ENCODE results near the gene GMCL2.

The GMCL2 gene

DNA sequence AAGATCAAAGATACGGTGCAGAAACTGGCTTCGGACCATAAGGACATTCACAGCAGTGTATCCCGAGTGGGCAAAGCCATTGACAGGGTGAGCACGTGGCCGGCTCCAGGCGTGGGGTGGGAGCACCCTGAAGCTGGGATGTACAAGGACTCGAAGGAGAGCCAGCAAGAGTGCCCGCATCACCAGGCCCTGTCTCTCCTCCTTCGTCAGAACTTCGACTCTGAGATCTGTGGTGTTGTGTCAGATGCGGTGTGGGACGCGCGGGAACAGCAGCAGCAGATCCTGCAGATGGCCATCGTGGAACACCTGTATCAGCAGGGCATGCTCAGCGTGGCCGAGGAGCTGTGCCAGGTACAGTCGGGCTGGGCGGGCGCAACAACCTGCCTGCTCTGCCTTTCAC, 44.5 kb downstream of the GMCL2 start:
- no peak for TF ChIP-seq CTCF (IDR thresholded peaks at IDR 0.05; ENCODE audit: low read depth, low read length, missing control alignments)
- no peak for DNase-seq (ENCODE audit: low read depth)
- no peak overlapping the region for H3K4me3 ChIP-seq (ENCODE audit: low read depth, low read length)

GRCh38 chr5:178141550-178141949, 45.6 kb downstream of the GMCL2 start:
- no peak for DNase-seq (ENCODE audit: low read depth)
- H3K4me3 ChIP-seq (ENCODE audit: low read depth, low read length), result no peak overlapping the region
- TF ChIP-seq CTCF (IDR thresholded peaks at IDR 0.05; ENCODE audit: low read depth, low read length, missing control alignments), result no peak

DNA sequence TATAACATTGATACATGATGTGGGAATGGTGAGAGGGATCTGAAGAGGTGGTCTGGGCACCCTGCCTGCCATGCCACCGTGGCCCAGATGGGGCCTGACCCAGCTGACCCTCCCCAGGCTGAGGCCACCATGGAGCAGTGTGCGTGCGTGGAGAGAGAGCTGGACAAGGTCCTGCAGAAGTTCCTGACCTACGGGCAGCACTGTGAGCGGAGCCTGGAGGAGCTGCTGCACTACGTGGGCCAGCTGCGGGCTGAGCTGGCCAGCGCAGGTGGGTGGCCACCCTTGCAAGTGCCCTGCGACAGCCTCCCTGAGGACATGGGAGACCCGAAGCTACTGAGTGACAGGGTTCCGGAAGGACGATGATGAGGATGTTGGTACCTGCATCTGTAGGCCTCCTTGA, 49.2 kb downstream of the GMCL2 start:
- DNase-seq (ENCODE audit: low read depth), result no peak
- no peak for TF ChIP-seq CTCF (IDR thresholded peaks at IDR 0.05; ENCODE audit: low read depth, low read length, missing control alignments)
- no peak overlapping the region for H3K4me3 ChIP-seq (ENCODE audit: low read depth, low read length)

DNA sequence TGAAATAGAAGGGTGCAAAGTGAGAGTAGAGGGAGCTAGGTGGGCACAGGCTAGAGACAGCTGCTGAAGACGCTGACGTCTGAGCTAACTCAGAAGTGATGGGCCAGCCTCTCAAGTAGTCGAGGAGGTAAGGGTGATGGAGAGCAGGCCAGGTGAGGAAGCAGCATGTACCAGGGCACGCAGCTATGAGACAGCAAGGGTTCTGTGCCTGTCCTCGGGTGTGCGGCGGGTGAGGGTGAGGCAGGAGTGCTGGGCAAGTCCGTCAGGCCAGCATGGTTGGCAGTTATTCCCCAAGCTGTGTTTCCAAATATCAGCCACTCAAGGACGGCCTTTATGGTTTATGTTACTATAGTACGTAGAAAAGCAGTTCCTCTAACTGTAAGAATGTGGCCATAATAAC, 50.2 kb downstream of the GMCL2 start:
- TF ChIP-seq CTCF (IDR thresholded peaks at IDR 0.05; ENCODE audit: low read depth, low read length, missing control alignments), result no peak
- DNase-seq (ENCODE audit: low read depth), result no peak
- no peak overlapping the region for H3K4me3 ChIP-seq (ENCODE audit: low read depth, low read length)
